RWPE1 (cell line): Measurements from ENCODE around the gene CCNL1.

Experiments
- CTCF ChIA-PET: fragments of 350-600 bp; sonication (Branson Sonifier 250); formaldehyde crosslinking; extraction: SDS; loops from one replicate; lab custom pipeline; 2021; lab: Yijun Ruan, JAX
- POLR2A ChIA-PET: fragments of 400-600 bp; formaldehyde crosslinking; extraction: SDS; loops from one replicate; lab custom pipeline; 2020; ENCODE audit warnings: antibody characterized with exemption; ENCODE audit not compliant: low non-redundant PET; lab: Yijun Ruan, JAX
- DNase-seq: peaks from one replicate; pipeline ENCODE4 v3.0.0; 2012; ENCODE audit warnings: low spot score
- H3K27ac ChIP-seq: fragments of 450-650 bp; 2 replicates; pipeline ENCODE4 v1.5.1; 2017
- TF ChIP-seq, protein P1 (sequence below): fragments of 450-650 bp; conservative IDR thresholded peaks from 2 replicates; pipeline ENCODE4 v1.5.1; 2017; ENCODE audit warnings: low read depth, mild to moderate bottlenecking

The CCNL1 gene

GRCh38 chr3:157132341-157132740 lies 27.6 kb downstream of the CCNL1 start:
- ChIA-PET CTCF (interaction anchor here (0.7 kb wide), 1 partner anchor 458 kb away, joined by 3 read pairs; no protein-coding TSS in a partner anchor), POLR2A (no interaction called here)
- peak overlapping the region; percentile 90 for H3K27ac ChIP-seq
- TF ChIP-seq, protein P1, sequence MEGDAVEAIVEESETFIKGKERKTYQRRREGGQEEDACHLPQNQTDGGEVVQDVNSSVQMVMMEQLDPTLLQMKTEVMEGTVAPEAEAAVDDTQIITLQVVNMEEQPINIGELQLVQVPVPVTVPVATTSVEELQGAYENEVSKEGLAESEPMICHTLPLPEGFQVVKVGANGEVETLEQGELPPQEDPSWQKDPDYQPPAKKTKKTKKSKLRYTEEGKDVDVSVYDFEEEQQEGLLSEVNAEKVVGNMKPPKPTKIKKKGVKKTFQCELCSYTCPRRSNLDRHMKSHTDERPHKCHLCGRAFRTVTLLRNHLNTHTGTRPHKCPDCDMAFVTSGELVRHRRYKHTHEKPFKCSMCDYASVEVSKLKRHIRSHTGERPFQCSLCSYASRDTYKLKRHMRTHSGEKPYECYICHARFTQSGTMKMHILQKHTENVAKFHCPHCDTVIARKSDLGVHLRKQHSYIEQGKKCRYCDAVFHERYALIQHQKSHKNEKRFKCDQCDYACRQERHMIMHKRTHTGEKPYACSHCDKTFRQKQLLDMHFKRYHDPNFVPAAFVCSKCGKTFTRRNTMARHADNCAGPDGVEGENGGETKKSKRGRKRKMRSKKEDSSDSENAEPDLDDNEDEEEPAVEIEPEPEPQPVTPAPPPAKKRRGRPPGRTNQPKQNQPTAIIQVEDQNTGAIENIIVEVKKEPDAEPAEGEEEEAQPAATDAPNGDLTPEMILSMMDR = no peak
- DNase-seq = no peak

- H3K27ac ChIP-seq = peak overlapping the region; percentile 90
- DNase-seq = peak; percentile 67
- ChIA-PET CTCF (no interaction called here), POLR2A (no interaction called here)
- TF ChIP-seq, protein P1 = no peak
These were observed 28.1 kb downstream of the CCNL1 start for GRCh38 chr3:157131861-157132260.

DNA sequence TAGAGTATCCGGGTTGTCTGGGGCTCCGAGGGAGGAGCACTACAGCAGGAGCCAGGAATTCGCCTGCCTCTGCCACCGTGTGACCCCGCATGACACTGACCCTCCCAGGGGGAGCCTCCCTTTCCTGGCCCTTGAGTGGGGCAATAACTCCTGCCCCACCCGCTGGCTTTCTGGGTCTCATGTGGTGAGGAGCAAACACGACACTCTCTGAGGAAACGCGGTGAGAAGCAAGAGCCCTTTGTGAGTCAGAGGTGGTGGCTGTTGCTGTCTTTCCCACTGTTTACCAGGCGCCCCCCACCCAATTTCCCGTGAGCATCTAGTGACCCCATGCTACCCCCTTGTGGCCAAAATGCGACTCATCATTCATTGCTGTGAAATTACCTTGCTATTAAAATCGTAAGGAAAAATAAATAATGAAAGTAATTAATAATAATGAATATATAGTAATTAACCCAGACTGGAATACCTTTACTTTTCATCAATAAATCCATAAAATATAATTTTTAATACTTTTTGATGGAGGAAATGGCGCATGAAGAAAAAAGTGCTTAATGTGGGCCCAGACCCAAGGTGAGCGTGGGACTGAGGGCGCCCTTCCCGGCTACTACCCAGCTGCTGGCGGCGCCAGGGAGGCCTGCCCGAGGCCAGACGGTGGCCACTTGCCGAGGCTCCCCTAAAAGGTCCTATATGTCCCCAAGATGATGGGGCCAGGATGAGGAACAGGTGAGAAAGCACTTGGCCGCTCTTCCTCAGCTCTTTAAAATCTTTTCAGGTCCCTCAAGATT lies 29.3 kb downstream of the CCNL1 start:
- POLR2A ChIA-PET = no interaction called here
- CTCF ChIA-PET = interaction anchor here (0.6 to 0.7 kb wide), 2 partner anchors 31 to 595 kb away, joined by 3 to 7 read pairs; no protein-coding TSS in a partner anchor
- DNase-seq = peak; percentile 44
- TF ChIP-seq, protein P1 = peak; percentile 59
- H3K27ac ChIP-seq = peak overlapping the region; percentile 90

DNA sequence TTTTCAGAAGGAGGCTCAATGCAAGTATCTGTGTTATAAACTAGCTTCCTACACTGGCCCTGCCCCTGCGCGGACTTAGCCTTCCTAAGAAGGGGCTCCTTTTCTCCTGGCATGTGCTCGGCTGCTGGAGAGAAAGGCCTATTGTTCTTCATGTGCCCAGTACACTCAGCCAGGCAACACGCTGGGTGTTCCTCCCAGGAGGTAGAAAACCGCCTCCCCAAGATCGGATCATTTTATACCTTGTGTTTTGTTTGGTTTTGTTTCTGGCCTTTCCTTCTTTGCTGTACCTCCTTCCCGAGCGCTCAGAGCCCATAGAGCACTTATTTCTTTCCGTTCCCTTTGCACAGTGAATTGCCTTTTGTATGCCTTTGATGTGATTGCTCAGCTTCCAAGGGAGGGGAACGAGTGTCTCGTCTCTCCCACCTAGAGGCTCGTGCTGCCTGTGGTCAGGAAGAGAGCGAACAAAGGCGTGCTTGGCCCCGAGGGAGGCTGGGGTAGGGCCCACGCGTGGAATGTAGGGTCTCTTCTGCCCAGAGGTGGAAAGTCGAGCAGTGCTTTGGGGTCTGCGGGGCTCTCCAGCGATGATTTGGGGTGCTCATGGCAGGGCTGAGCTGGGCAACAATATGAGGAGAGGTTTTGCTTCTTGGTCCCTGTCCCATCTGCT lies 30.0 kb downstream of the CCNL1 start:
- H3K27ac ChIP-seq = peak overlapping the region; percentile 90
- ChIA-PET POLR2A (no interaction called here), CTCF (interaction anchor here (0.5 to 0.7 kb wide), 3 partner anchors 196 to 594 kb away, joined by 3 to 7 read pairs (median 7); no protein-coding TSS in a partner anchor)
- TF ChIP-seq, protein P1 = no peak
- DNase-seq = no peak

GRCh38 chr3:157128771-157129681 lies 30.9 kb downstream of the CCNL1 start:
- ChIA-PET POLR2A (interaction anchor here (0.9 to 1.1 kb wide), 2 partner anchors 40 to 46 kb away, joined by 3 to 4 read pairs; no protein-coding TSS in a partner anchor), CTCF (interaction anchor here (0.6 to 3.0 kb wide), 2 partner anchors 8 to 41 kb away, joined by 3 to 18 read pairs; no protein-coding TSS in a partner anchor)
- TF ChIP-seq, protein P1 = no peak
- DNase-seq = no peak
- peak overlapping the region; percentile 90 for H3K27ac ChIP-seq
